Fibroblast of lung (primary cell): ENCODE results near the gene TSPAN5.

ENCODE experiments used
- EZH2 ChIP-seq: IDR thresholded peaks from 2 replicates; pipeline ENCODE4 v1.5.1; 2012; ENCODE audit warnings: low read length, control low read depth, mild to moderate bottlenecking; ENCODE audit errors: missing control alignments
- TF ChIP-seq, protein P1 (sequence below), 2 donors: IDR thresholded peaks in 1 of 2; conservative IDR thresholded peaks in 1 of 2; 1 replicate in 1 of 2; 2 replicates in 1 of 2; pipeline ENCODE4 v1.5.1; 2011 to 2012; ENCODE audit warnings: low read length in 2 of 2, control low read depth in 1 of 2, inconsistent platforms in 1 of 2, low read depth in 1 of 2, mild to moderate bottlenecking in 1 of 2

DNA sequence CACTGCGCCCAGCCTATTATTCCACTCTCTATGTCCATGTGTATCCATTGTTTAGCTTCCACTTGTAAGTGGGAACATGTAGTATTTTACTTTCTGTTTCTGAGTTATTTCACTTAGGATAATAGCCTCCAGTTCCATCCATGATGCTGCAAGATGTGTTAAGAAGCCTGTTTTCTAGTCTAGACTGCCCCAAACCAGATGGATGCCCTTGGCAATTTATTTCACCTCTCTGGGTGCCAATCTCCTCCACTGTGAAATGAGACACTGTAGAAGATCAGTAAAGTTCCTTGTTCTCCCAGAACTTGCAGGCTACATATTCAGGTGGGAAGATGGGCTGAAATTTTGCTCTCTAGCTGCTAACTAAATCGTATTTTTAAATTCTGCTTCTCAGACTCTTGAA, 72.8 kb downstream of the TSPAN5 start:
- TF ChIP-seq, protein P1, sequence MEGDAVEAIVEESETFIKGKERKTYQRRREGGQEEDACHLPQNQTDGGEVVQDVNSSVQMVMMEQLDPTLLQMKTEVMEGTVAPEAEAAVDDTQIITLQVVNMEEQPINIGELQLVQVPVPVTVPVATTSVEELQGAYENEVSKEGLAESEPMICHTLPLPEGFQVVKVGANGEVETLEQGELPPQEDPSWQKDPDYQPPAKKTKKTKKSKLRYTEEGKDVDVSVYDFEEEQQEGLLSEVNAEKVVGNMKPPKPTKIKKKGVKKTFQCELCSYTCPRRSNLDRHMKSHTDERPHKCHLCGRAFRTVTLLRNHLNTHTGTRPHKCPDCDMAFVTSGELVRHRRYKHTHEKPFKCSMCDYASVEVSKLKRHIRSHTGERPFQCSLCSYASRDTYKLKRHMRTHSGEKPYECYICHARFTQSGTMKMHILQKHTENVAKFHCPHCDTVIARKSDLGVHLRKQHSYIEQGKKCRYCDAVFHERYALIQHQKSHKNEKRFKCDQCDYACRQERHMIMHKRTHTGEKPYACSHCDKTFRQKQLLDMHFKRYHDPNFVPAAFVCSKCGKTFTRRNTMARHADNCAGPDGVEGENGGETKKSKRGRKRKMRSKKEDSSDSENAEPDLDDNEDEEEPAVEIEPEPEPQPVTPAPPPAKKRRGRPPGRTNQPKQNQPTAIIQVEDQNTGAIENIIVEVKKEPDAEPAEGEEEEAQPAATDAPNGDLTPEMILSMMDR (conservative IDR thresholded peaks at IDR 0.05 in 1 of 2, IDR thresholded peaks at IDR 0.05 in 1 of 2; ENCODE audit: low read depth in 1 of 2, low read length in 2 of 2) = no peak
- no peak for TF ChIP-seq EZH2
